Stomach (tissue), 4 donors: ENCODE measurements around the gene FRAS1.

Source experiments
- CTCF ChIP-seq, 7 experiments: fragments of 450-650 bp in 4 of 7; fragments of 200-600 bp in 3 of 7; sonication (generic) in 3 of 7; IDR thresholded peaks; one replicate each; pipeline ENCODE4 v1.5.1; 2016 to 2019; ENCODE audit warnings: antibody characterized with exemption in 7 of 7, control low read depth in 2 of 7, mild to moderate bottlenecking in 1 of 7
- POLR2A ChIP-seq, 4 donors: fragments of 450-650 bp; IDR thresholded peaks; one replicate each; pipeline ENCODE4 v1.6.1; 2016; ENCODE audit warnings: antibody characterized with exemption in 4 of 4, control low read depth in 2 of 4, mild to moderate bottlenecking in 1 of 4, moderate library complexity in 1 of 4

GRCh38 chr4:78568640-78569305, 511.6 kb downstream of the FRAS1 start:
- TF ChIP-seq CTCF (IDR thresholded peaks at IDR 0.05) (no peak), POLR2A (IDR thresholded peaks at IDR 0.05) (no peak)
